Measurements from ENCODE around the gene VHLL.
A peak's percentile ranks its signal among the peaks of the same experiment; 100 is the strongest.
"Not testable (repeated sequence)": the region's sequence is repeated elsewhere in the genome, so short reads cannot be mapped to it uniquely, and the experiment has no call there.

The VHLL gene

DNA sequence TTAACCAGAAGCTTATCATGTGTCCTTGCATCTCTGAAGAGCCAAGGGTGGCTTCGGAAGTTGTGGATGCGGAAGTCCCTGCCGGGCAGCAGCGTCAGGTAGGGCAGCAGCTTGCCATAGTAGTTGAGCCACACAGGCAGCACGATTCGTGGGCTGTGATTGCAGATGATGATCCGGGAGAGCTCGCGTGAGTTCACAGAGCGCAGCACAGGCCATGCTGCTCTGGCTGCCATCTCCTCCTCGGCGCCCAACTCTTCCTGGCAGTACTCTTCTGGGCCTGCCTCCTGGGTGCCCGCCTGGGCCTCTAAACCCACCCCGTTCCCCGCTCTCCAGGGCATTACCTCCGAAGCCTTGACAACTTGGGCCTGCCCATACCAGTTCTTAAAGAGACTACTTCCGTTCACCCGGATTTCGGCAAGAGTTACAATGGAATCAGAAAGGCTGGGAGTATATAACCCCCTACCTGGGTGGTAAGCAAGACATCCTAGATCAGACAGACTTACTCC, at the start of gene VHLL:
VHLL (minus strand) TSS at position 456 of the 506 bp plus-strand sequence; CDS start at position 338, 118 bp downstream.
- no peaks in the 10 kb centered on the region for H3K27me3 ChIP-seq (replicated peaks)
- in situ Hi-C loops (cut with HindIII; ENCODE audit: low pct_ligation_motif_present, low sequenced_read_pairs) = no loop called here
- no peak within 1 kb of the TSS for H3K27ac ChIP-seq
- H3K4me3 ChIP-seq (ENCODE audit: low read depth, low read length) = no peak within 1 kb of the TSS
- TF ChIP-seq, protein P1, sequence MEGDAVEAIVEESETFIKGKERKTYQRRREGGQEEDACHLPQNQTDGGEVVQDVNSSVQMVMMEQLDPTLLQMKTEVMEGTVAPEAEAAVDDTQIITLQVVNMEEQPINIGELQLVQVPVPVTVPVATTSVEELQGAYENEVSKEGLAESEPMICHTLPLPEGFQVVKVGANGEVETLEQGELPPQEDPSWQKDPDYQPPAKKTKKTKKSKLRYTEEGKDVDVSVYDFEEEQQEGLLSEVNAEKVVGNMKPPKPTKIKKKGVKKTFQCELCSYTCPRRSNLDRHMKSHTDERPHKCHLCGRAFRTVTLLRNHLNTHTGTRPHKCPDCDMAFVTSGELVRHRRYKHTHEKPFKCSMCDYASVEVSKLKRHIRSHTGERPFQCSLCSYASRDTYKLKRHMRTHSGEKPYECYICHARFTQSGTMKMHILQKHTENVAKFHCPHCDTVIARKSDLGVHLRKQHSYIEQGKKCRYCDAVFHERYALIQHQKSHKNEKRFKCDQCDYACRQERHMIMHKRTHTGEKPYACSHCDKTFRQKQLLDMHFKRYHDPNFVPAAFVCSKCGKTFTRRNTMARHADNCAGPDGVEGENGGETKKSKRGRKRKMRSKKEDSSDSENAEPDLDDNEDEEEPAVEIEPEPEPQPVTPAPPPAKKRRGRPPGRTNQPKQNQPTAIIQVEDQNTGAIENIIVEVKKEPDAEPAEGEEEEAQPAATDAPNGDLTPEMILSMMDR (IDR thresholded peaks at IDR 0.05; ENCODE audit: low read depth, low read length, missing control alignments) = no peak
- DNase-seq = no peak
- H3K36me3 ChIP-seq (replicated peaks) = peaks cover 6% of the 10 kb centered on the region

DNA sequence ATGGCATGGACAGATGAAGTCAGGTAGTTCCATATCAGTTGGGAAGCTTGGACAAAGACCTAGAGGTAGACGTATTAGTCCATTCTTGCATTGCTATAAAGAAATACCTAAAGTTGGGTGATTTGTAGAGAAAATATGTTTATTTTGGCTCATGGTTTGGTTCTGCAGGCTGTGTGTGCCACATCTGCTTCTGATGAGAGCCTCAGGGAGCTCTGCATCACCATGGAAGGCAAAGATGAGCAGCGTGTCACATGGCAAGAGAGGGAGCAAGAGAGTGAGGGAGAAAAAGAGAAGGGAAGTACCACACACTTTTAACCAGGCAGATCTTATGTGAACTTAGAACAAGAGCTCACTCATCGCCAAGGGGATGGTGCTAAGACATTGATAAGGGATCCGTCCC, 48.2 kb upstream of the VHLL start:
- in situ Hi-C loops (cut with HindIII; ENCODE audit: low pct_ligation_motif_present, low sequenced_read_pairs) = no loop called here
- TF ChIP-seq, protein P1 (IDR thresholded peaks at IDR 0.05; ENCODE audit: low read depth, low read length, missing control alignments) = no peak
- peak; percentile 28 for DNase-seq
- H3K27me3 ChIP-seq (replicated peaks) = no peaks in the 10 kb centered on the region
- no peak overlapping the region for H3K4me3 ChIP-seq (ENCODE audit: low read depth, low read length)
- H3K36me3 ChIP-seq (replicated peaks) = no peaks in the 10 kb centered on the region
- no peak overlapping the region for H3K27ac ChIP-seq

DNA sequence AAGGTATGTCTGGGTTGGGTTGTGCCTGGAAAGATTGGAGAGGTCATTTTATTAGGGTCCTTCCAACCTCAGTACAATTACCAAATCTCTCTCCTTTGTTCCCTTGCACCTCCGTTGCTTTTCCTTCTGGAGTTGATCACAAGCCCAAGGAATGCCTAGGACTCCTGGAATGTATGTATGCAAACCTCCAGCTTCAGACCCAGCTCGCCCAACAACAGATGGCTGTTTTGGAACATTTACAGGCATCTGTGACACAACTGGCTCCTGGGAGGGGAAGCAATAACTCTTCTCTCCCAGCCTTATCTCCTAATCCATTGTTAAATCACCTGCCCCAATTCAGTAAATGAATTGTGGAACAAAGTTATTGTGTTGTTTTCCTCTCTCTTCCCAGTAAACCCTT, 47.5 kb upstream of the VHLL start:
- H3K36me3 ChIP-seq (replicated peaks) = no peaks in the 10 kb centered on the region
- TF ChIP-seq, protein P1 (IDR thresholded peaks at IDR 0.05; ENCODE audit: low read depth, low read length, missing control alignments) = no peak
- in situ Hi-C loops (cut with HindIII; ENCODE audit: low pct_ligation_motif_present, low sequenced_read_pairs) = no loop called here
- no peak overlapping the region for H3K27ac ChIP-seq
- H3K27me3 ChIP-seq (replicated peaks) = no peaks in the 10 kb centered on the region
- H3K4me3 ChIP-seq (ENCODE audit: low read depth, low read length) = no peak overlapping the region
- DNase-seq = no peak

DNA sequence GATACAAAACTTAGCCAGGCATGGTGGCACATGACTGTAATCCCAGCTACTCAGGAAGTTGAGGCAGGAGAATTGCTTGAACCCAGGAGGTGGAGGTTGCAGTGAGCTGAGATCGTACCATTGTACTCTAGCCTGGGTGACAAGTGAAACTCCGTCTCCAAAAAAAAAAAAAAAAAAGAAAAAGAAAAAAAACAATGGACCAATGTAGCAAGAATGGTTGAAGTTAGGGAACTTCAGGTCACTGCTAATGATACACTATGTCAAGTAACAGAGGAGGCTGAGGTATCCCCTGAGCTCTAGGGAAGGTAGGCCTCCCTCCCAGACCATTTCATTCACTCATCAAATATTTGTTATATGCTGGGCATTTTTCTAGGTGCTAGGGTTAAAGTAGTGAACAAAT, 46.9 kb upstream of the VHLL start:
- H3K27ac ChIP-seq; H3K4me3 ChIP-seq (ENCODE audit: low read depth, low read length); in situ Hi-C loops (cut with HindIII; ENCODE audit: low pct_ligation_motif_present, low sequenced_read_pairs); H3K27me3 ChIP-seq (replicated peaks); DNase-seq; H3K36me3 ChIP-seq (replicated peaks): not testable (repeated sequence)

DNA sequence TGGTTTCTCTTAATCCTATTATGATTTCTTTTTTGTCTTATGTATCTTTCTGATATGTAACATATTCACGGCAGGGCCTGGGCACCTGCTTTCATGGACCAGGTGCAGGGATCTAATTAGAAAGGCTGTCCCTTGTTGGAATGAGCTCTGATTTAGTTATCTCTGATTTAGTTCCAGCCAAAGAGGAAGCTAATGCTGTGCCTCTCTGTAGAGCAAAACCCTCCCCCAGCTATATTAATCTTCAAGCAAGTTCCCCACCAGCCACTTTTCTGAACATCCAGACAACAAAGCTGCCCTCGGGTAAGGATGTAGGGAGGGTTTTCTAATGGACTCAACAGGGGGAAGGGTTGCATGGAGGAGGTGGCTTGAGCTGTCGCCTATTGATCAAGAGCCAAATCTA, 45.3 kb upstream of the VHLL start:
- Histone ChIP-seq H3K36me3 (replicated peaks) (no peaks in the 10 kb centered on the region), H3K4me3 (ENCODE audit: low read depth, low read length) (no peak overlapping the region), H3K27me3 (replicated peaks) (no peaks in the 10 kb centered on the region), H3K27ac (no peak overlapping the region)
- TF ChIP-seq, protein P1 (IDR thresholded peaks at IDR 0.05; ENCODE audit: low read depth, low read length, missing control alignments) = no peak
- in situ Hi-C loops (cut with HindIII; ENCODE audit: low pct_ligation_motif_present, low sequenced_read_pairs) = no loop called here
- no peak for DNase-seq

DNA sequence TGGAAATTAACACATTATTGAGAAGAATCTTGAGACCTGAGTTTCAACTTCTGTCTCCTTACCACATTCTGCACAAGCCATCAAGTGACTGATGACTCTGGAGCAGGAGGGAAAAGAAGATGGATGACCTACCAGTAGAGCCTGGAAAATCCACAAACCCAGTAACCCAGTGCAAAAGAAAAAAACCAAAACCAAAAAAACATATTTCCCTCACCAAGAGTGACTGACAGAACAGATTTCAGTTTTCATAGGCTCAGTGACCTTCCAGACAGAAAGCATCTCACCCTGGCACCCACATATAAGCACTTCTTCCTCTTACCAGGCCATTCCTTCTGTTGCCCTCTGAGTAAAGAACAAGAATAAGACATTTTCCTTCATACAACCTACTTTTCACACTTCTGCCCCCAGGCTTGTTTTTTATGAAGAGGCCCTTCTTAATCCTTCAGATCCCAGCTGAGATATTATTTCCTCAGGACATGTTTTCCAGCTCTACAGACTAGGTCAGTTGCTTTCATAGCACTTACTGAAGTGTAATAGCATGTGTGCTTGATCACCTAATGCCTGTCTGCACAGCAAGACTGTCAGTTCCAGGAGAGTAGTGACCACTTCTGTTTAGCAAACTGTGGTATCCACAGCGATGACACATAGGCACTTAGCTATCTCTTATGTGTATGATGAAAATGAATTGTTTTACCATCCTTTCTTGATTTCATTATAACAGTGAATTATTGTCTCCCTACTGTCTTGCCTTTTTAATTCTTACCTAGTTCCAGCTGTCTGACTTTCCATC, 43.3 kb upstream of the VHLL start:
- DNase-seq = peak; percentile 22
- in situ Hi-C loops (cut with HindIII; ENCODE audit: low pct_ligation_motif_present, low sequenced_read_pairs) = no loop called here
- TF ChIP-seq, protein P1 (IDR thresholded peaks at IDR 0.05; ENCODE audit: low read depth, low read length, missing control alignments) = no peak
- Histone ChIP-seq H3K36me3 (replicated peaks) (no peaks in the 10 kb centered on the region), H3K4me3 (ENCODE audit: low read depth, low read length) (no peak overlapping the region), H3K27me3 (replicated peaks) (no peaks in the 10 kb centered on the region), H3K27ac (no peak overlapping the region)
